Measurements from ENCODE around the gene SLCO1A2. TPM values are rescaled to one million over a fixed set of nuclear protein-coding genes. Genes with fewer than 3 reads are reported as not detected.

Gene SLCO1A2
- total and polyA plus RNA-seq, 2 of the 8 experiments (the other 6 are each of a cell fraction or from before 2014, with no cell fraction given): 2.9 to 5.1 TPM

DNA sequence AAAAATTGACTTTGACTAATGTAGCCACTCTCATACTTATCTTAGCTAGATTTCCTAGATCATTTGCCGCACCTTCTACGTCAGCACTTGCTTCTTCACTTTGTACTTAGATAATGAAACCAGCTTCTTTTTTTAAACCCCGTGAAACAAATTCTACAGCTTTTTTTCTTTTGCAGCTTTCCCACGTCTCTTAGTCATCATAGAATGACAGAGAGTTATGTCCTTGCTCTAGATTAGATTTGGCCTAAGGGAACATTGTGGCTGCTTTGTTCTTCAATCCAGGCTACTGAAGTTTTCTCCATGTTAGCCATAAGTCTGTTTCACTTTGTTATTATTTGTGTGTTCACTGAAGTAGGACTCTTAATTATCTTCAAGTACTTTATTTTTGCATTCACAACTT is 94.9 kb downstream of the SLCO1A2 start:
- no peak overlapping the region for H4K8ac ChIP-seq (ENCODE audit: extremely low read depth, insufficient read depth, low read length)
- no peak overlapping the region for H2BK15ac ChIP-seq (ENCODE audit: low read length)
- H3K27me3 ChIP-seq (replicated peaks in 1 of 4; ENCODE audit: control insufficient read depth in 3 of 4, extremely low read depth in 1 of 4, insufficient read depth in 3 of 4, low read length in 3 of 4): no peaks in the 10 kb centered on the region
- H2AFZ ChIP-seq (ENCODE audit: low read length): no peak overlapping the region
- no peak overlapping the region for H2BK20ac ChIP-seq (ENCODE audit: low read length)
- FAIRE-seq (no peak), DNase-seq (ENCODE audit: low read depth in 1 of 2, low spot score in 2 of 2) (no peak)
- H3K27ac ChIP-seq (ENCODE audit: low read depth, low read length): no peak overlapping the region
- no peaks in the 10 kb centered on the region for H3K23me2 ChIP-seq (ENCODE audit: low read depth, low read length)
- no peak overlapping the region for H2AK5ac ChIP-seq (ENCODE audit: low read depth, low read length)
- H3K4ac ChIP-seq (replicated peaks; ENCODE audit: insufficient read length, low read depth, low read length): no peak overlapping the region
- H3K23ac ChIP-seq (ENCODE audit: insufficient read length): no peak overlapping the region
- ChIA-PET CTCF (ENCODE audit: partially characterized antibody) (interaction anchor here (1.1 kb wide), 1 partner anchor 10 kb away, joined by 3 read pairs; no protein-coding TSS in a partner anchor), POLR2A (ENCODE audit: partially characterized antibody) (no interaction called here)
- H3K4me3 ChIP-seq (ENCODE audit: extremely low read depth in 1 of 4, insufficient read depth in 2 of 4, low read depth in 3 of 4, low read length in 4 of 4): no peak overlapping the region
- WGBS, 2 experiments (ENCODE audit: extremely low coverage in 1 of 2, insufficient coverage in 1 of 2, insufficient read length in 1 of 2, insufficient replicate concordance in 2 of 2, low coverage in 1 of 2, low lambda C conversion rate in 2 of 2, missing lambda C conversion rate in 1 of 2): 93% methylated on average over 4 of the region's 4 CpGs; no CpG with 5 or more reads in 1 of the 2 experiments
- H4K20me1 ChIP-seq (replicated peaks in 1 of 2; ENCODE audit: control insufficient read depth in 1 of 2, insufficient read depth in 2 of 2, low read length in 2 of 2): no peaks in the 10 kb centered on the region
- H3K18ac ChIP-seq (ENCODE audit: extremely low read depth, low read length): no peak overlapping the region
- H2BK12ac ChIP-seq (ENCODE audit: low read depth, low read length): no peak overlapping the region
- H4K5ac ChIP-seq (ENCODE audit: insufficient read length, low read depth, low read length): no peak overlapping the region
- H3K4me1 ChIP-seq (replicated peaks in 1 of 4; ENCODE audit: control insufficient read depth in 3 of 4, insufficient read depth in 4 of 4, low read length in 3 of 4): no peaks in the 10 kb centered on the region
- no peak overlapping the region for H3K14ac ChIP-seq (ENCODE audit: insufficient read length)
- H3K9ac ChIP-seq (replicated peaks in 1 of 4; ENCODE audit: extremely low read depth in 1 of 4, low read depth in 3 of 4, low read length in 3 of 4): no peak overlapping the region
- H2BK120ac ChIP-seq (replicated peaks; ENCODE audit: low read depth, low read length): no peak overlapping the region
- no peak overlapping the region for H2BK5ac ChIP-seq (ENCODE audit: low read depth, low read length)
- H3K79me2 ChIP-seq (ENCODE audit: control insufficient read depth in 1 of 2, insufficient read depth in 2 of 2, low read length in 2 of 2): no peaks in the 10 kb centered on the region
- no peaks in the 10 kb centered on the region for H3K79me1 ChIP-seq (ENCODE audit: low read depth, low read length)
- no peak overlapping the region for H3K4me2 ChIP-seq (ENCODE audit: insufficient read depth in 1 of 2, low read depth in 2 of 2, low read length in 2 of 2)
- no peaks in the 10 kb centered on the region for H3K36me3 ChIP-seq (ENCODE audit: control insufficient read depth in 2 of 4, insufficient read depth in 4 of 4, low read length in 3 of 4)
- no peak overlapping the region for H4K91ac ChIP-seq (replicated peaks; ENCODE audit: insufficient read length, low read length)
- no peaks in the 10 kb centered on the region for H3K9me3 ChIP-seq (ENCODE audit: insufficient read depth in 2 of 2, low read depth in 1 of 2, low read length in 1 of 2)
- H3K56ac ChIP-seq (replicated peaks; ENCODE audit: insufficient read length, low read depth, low read length): no peak overlapping the region
- no peak for TF ChIP-seq CBX5 (IDR thresholded peaks at IDR 0.05; ENCODE audit: low read depth, low read length)
- TF ChIP-seq TBP (IDR thresholded peaks at IDR 0.05; ENCODE audit: low read depth, low read length): no peak
- TF ChIP-seq, protein P1, sequence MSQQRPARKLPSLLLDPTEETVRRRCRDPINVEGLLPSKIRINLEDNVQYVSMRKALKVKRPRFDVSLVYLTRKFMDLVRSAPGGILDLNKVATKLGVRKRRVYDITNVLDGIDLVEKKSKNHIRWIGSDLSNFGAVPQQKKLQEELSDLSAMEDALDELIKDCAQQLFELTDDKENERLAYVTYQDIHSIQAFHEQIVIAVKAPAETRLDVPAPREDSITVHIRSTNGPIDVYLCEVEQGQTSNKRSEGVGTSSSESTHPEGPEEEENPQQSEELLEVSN (IDR thresholded peaks at IDR 0.05): no peak
- no peak for TF ChIP-seq EGR1 (IDR thresholded peaks at IDR 0.05; ENCODE audit: borderline replicate concordance, low read depth, low read length)
- TF ChIP-seq, protein P2, sequence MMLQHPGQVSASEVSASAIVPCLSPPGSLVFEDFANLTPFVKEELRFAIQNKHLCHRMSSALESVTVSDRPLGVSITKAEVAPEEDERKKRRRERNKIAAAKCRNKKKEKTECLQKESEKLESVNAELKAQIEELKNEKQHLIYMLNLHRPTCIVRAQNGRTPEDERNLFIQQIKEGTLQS (IDR thresholded peaks at IDR 0.05; ENCODE audit: insufficient read depth, low read depth, low read length): no peak
- TF ChIP-seq SAP30 (IDR thresholded peaks at IDR 0.05; ENCODE audit: insufficient read depth, insufficient replicate concordance, low read length): no peak
- no peak for TF ChIP-seq TCF12 (IDR thresholded peaks at IDR 0.05; ENCODE audit: low read depth, low read length)
- no peak for TF ChIP-seq RXRA (IDR thresholded peaks at IDR 0.05; ENCODE audit: insufficient read depth, low read depth, low read length)
- no peak for TF ChIP-seq CEBPB (IDR thresholded peaks at IDR 0.05; ENCODE audit: low read depth, low read length)
- no peak for TF ChIP-seq SP4 (IDR thresholded peaks at IDR 0.05; ENCODE audit: low read length)
- TF ChIP-seq, protein P3, sequence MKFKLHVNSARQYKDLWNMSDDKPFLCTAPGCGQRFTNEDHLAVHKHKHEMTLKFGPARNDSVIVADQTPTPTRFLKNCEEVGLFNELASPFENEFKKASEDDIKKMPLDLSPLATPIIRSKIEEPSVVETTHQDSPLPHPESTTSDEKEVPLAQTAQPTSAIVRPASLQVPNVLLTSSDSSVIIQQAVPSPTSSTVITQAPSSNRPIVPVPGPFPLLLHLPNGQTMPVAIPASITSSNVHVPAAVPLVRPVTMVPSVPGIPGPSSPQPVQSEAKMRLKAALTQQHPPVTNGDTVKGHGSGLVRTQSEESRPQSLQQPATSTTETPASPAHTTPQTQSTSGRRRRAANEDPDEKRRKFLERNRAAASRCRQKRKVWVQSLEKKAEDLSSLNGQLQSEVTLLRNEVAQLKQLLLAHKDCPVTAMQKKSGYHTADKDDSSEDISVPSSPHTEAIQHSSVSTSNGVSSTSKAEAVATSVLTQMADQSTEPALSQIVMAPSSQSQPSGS (IDR thresholded peaks at IDR 0.05; ENCODE audit: low read length): no peak
- no peak for TF ChIP-seq JUN (IDR thresholded peaks at IDR 0.05; ENCODE audit: low read depth, low read length)

Data from H1 (cell line).